CD14-positive monocyte (primary cell): Measurements from ENCODE around the gene SIM2. TPM values are rescaled to one million over a fixed set of nuclear protein-coding genes. Genes with fewer than 3 reads are reported as not detected.
A peak's percentile ranks its signal among the peaks of the same experiment; 100 is the strongest.

Experiments
- DNase-seq, 3 donors: peaks; one replicate each; pipeline ENCODE4 v3.0.0-alpha.2; 2011 to 2022
- H2AFZ ChIP-seq: 2 replicates; pipeline ENCODE4 v1.6.0; 2012; ENCODE audit warnings: mild to moderate bottlenecking, low read depth, low read length, inconsistent platforms; ENCODE audit not compliant: insufficient read depth, poor library complexity, severe bottlenecking
- H3K27ac ChIP-seq, 2 donors: 1 replicate in 1 of 2; 2 replicates in 1 of 2; pipeline ENCODE4 v1.5.1; 2012 to 2013; ENCODE audit warnings: low read length in 2 of 2, control low read depth in 1 of 2, inconsistent platforms in 1 of 2, low read depth in 1 of 2, mild to moderate bottlenecking in 1 of 2
- H3K27me3 ChIP-seq, 2 donors: one replicate each; pipeline versions ENCODE4 v1.6.0 to v1.6.1; 2011 to 2013; ENCODE audit warnings: low read length in 2 of 2; ENCODE audit not compliant: control insufficient read depth in 2 of 2, insufficient read depth in 2 of 2
- H3K36me3 ChIP-seq, 2 donors: replicated peaks in 1 of 2; 1 replicate in 1 of 2; 2 replicates in 1 of 2; pipeline versions ENCODE4 v1.5.1 to v1.6.1; 2012 to 2013; ENCODE audit warnings: low read length in 2 of 2, control low read depth in 1 of 2, inconsistent platforms in 1 of 2, mild to moderate bottlenecking in 1 of 2; ENCODE audit not compliant: insufficient read depth in 2 of 2, control insufficient read depth in 1 of 2
- H3K4me1 ChIP-seq, 2 donors: 1 replicate in 1 of 2; 2 replicates in 1 of 2; pipeline versions ENCODE4 v1.5.1 to v1.6.1; 2012 to 2013; ENCODE audit warnings: low read length in 2 of 2, control low read depth in 1 of 2, inconsistent platforms in 1 of 2, mild to moderate bottlenecking in 1 of 2, moderate library complexity in 1 of 2; ENCODE audit not compliant: insufficient read depth in 2 of 2, control insufficient read depth in 1 of 2
- H3K4me2 ChIP-seq: replicated peaks from 2 replicates; pipeline ENCODE3; 2012; ENCODE audit warnings: low read length, moderate library complexity, mild to moderate bottlenecking; ENCODE audit not compliant: poor library complexity, severe bottlenecking; ENCODE audit errors: extremely low read depth
- H3K4me3 ChIP-seq, 3 experiments: fragments of 200-600 bp in 1 of 3; sonication (generic) in 1 of 3; replicated peaks in 1 of 3; 1 replicate in 2 of 3; 2 replicates in 1 of 3; pipeline ENCODE4 v1.5.1; 2011 to 2013; ENCODE audit warnings: low read length in 3 of 3, mild to moderate bottlenecking in 3 of 3, control low read depth in 2 of 3, low read depth in 2 of 3, inconsistent platforms in 1 of 3, moderate library complexity in 1 of 3
- H3K79me2 ChIP-seq: 2 replicates; pipeline ENCODE4 v1.6.0; 2012; ENCODE audit warnings: mild to moderate bottlenecking, control low read depth, inconsistent platforms, low read length, moderate library complexity; ENCODE audit not compliant: insufficient read depth
- H3K9ac ChIP-seq: 2 replicates; pipeline ENCODE4 v1.6.0; 2017; ENCODE audit warnings: low read length, mild to moderate bottlenecking; ENCODE audit not compliant: insufficient read depth, poor library complexity, severe bottlenecking
- H3K9me3 ChIP-seq, 2 donors: replicated peaks in 1 of 2; 1 replicate in 1 of 2; 2 replicates in 1 of 2; pipeline versions ENCODE4 v1.5.1 to v1.6.1; 2012 to 2013; ENCODE audit warnings: low read length in 2 of 2, control low read depth in 1 of 2; ENCODE audit not compliant: control insufficient read depth in 1 of 2, insufficient read depth in 1 of 2
- H4K20me1 ChIP-seq: 2 replicates; pipeline ENCODE4 v1.6.0; 2012; ENCODE audit warnings: mild to moderate bottlenecking, low read length, control low read depth, moderate library complexity; ENCODE audit not compliant: insufficient read depth
- H3K27ac Mint-ChIP-seq, 7 donors: one replicate each; pipeline ENCODE4 v1.8.0; 2020; ENCODE audit warnings: mild to moderate bottlenecking in 7 of 7, mixed read lengths in 7 of 7, moderate library complexity in 6 of 7, inconsistent platforms in 2 of 7
- H3K27me3 Mint-ChIP-seq, 3 donors: one replicate each; pipeline ENCODE4 v1.8.0; 2021 to 2022; ENCODE audit warnings: low read depth in 3 of 3, mild to moderate bottlenecking in 3 of 3, mixed read lengths in 3 of 3, moderate library complexity in 3 of 3, inconsistent platforms in 1 of 3
- H3K36me3 Mint-ChIP-seq, 2 donors: one replicate each; pipeline ENCODE4 v1.8.0; 2020; ENCODE audit warnings: mixed read lengths in 2 of 2, inconsistent platforms in 1 of 2, mild to moderate bottlenecking in 1 of 2
- H3K4me1 Mint-ChIP-seq: one replicate; pipeline ENCODE4 v1.8.0; 2020; ENCODE audit warnings: mild to moderate bottlenecking, mixed read lengths
- H3K4me3 Mint-ChIP-seq, 2 donors: one replicate each; pipeline ENCODE4 v1.8.0; 2020; ENCODE audit warnings: mild to moderate bottlenecking in 2 of 2, mixed read lengths in 2 of 2, moderate library complexity in 1 of 2
- H3K9me3 Mint-ChIP-seq, 7 donors: one replicate each; pipeline ENCODE4 v1.8.0; 2020 to 2022; ENCODE audit warnings: mixed read lengths in 7 of 7, mild to moderate bottlenecking in 6 of 7, moderate library complexity in 6 of 7, inconsistent platforms in 2 of 7
- WGBS: methylation state at CpG from one replicate; pipeline ENCODE4 v1.1.5; 2013; ENCODE audit warnings: missing lambda C conversion rate; ENCODE audit not compliant: insufficient coverage; 5-methylcytosine and 5-hydroxymethylcytosine counted together
- intact Hi-C, 2 donors: fragments of 100-400 bp; cut with micrococcal nuclease; formaldehyde crosslinking; loops; one replicate each; pipeline versions ENCODE4 v1.15.0 to v1.15.1; 2023
- polyA plus RNA-seq, 3 donors: library from polyadenylated mRNA; depleted of rRNA in 1 of 3; unstranded in 2 of 3; stranded (reverse) in 1 of 3; fragments of 300-500 nt in 2 of 3; fragments of >200 nt in 1 of 3; fragmentation: Illumina TruSeq in 2 of 3; gene quantifications; 1 replicate in 2 of 3; 2 replicates in 1 of 3; pipeline ENCODE4 v1.2.3, GENCODE V29; 2012 to 2021
- TF ChIP-seq, protein P1 (sequence below): fragments of 200-600 bp; IDR thresholded peaks from one replicate; pipeline ENCODE4 v1.8.0; 2022; ENCODE audit warnings: antibody characterized with exemption, mild to moderate bottlenecking

Gene SIM2
- polyA plus RNA-seq, 3 donors = not detected

DNA sequence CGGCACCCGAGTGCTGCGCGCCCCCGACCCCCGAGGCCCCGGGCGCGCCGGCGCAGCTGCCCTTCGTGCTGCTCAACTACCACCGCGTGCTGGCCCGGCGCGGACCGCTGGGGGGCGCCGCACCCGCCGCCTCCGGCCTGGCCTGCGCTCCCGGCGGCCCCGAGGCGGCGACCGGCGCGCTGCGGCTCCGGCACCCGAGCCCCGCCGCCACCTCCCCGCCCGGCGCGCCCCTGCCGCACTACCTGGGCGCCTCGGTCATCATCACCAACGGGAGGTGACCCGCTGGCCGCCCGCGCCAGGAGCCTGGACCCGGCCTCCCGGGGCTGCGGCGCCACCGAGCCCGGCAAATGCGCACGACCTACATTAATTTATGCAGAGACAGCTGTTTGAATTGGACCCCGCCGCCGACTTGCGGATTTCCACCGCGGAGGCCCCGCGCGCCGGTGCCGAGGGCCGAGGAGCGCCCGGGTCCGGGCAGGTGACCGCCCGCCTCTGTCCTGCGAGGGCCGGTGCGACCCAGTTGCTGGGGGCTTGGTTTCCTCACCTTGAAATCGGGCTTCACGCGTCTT lies 49.0 kb downstream of the SIM2 start:
- Mint-ChIP-seq H3K4me1 (peaks cover 6% of the 10 kb centered on the region), H3K27me3 (peaks cover 58 to 69% (median 61%) of the 10 kb centered on the region in 3 donors), H3K36me3 (peaks cover 3 to 5% of the 10 kb centered on the region in 2 donors), H3K4me3 (peak overlapping the region in 1 of 2 donors; percentile 82), H3K9me3 (peaks cover 0 to 15% (median 5%) of the 10 kb centered on the region in 7 donors), H3K27ac (no peak overlapping the region)
- Histone ChIP-seq H3K27ac (no peak overlapping the region), H3K27me3 (peaks cover 28 to 50% of the 10 kb centered on the region in 2 donors), H3K4me1 (no peaks in the 10 kb centered on the region), H3K9ac (no peak overlapping the region), H3K9me3 (peaks cover 0 to 4% of the 10 kb centered on the region in 2 donors), H3K4me2 (no peak overlapping the region), H3K79me2 (no peaks in the 10 kb centered on the region), H3K4me3 (no peak overlapping the region), H3K36me3 (no peaks in the 10 kb centered on the region), H4K20me1 (no peaks in the 10 kb centered on the region), H2AFZ (no peak overlapping the region)
- TF ChIP-seq, protein P1, sequence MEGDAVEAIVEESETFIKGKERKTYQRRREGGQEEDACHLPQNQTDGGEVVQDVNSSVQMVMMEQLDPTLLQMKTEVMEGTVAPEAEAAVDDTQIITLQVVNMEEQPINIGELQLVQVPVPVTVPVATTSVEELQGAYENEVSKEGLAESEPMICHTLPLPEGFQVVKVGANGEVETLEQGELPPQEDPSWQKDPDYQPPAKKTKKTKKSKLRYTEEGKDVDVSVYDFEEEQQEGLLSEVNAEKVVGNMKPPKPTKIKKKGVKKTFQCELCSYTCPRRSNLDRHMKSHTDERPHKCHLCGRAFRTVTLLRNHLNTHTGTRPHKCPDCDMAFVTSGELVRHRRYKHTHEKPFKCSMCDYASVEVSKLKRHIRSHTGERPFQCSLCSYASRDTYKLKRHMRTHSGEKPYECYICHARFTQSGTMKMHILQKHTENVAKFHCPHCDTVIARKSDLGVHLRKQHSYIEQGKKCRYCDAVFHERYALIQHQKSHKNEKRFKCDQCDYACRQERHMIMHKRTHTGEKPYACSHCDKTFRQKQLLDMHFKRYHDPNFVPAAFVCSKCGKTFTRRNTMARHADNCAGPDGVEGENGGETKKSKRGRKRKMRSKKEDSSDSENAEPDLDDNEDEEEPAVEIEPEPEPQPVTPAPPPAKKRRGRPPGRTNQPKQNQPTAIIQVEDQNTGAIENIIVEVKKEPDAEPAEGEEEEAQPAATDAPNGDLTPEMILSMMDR = no peak
- DNase-seq = no peak
- intact Hi-C loops = no loop called here
- WGBS = 2% methylated on average over 80 of the region's 80 CpGs

DNA sequence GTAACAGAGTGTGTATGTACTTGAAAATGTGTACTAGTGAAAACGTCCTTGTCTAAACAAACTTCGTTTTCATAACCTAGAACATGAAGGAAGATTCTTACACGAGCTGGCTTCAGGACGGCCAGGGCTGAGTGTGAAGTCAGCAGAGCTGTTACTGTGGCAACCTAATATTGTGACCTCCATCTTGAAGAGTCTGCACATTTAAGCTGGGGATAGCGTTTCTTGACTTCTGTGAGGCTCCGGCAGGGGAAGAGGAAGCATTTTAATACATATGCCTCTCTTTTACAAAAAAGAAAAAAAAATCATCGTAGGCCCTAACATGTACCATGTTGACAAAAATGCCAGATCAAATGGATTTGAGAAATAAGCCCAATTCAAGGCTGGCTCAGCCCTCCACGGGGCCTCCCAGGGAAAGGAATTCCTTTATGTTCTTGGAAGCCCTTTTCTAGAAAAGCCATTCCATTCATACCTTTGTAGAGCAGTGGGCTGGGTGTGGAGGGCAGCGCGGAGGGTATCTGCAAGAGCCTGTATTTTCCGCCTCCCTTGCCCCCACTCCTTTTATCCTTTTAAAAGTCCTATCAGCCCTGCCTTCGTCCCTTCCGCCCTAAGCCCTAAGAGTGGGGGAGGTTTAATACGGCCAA lies 51.1 kb downstream of the SIM2 start:
- no peak overlapping the region for H3K27ac Mint-ChIP-seq
- Histone ChIP-seq H4K20me1 (no peaks in the 10 kb centered on the region), H3K4me1 (no peaks in the 10 kb centered on the region), H3K79me2 (no peaks in the 10 kb centered on the region), H3K4me2 (no peak overlapping the region), H3K36me3 (no peaks in the 10 kb centered on the region), H2AFZ (no peak overlapping the region), H3K9ac (no peak overlapping the region), H3K9me3 (peaks cover 0 to 4% of the 10 kb centered on the region in 2 donors), H3K27ac (no peak overlapping the region), H3K4me3 (no peak overlapping the region), H3K27me3 (peaks cover 28 to 47% of the 10 kb centered on the region in 2 donors)
- TF ChIP-seq, protein P1 = no peak
- peaks cover 0 to 12% (median 5%) of the 10 kb centered on the region in 7 donors for H3K9me3 Mint-ChIP-seq
- peaks cover 3 to 5% of the 10 kb centered on the region in 2 donors for H3K36me3 Mint-ChIP-seq
- intact Hi-C loops = no loop called here
- peaks cover 44 to 48% (median 44%) of the 10 kb centered on the region in 3 donors for H3K27me3 Mint-ChIP-seq
- peaks cover 6% of the 10 kb centered on the region for H3K4me1 Mint-ChIP-seq
- DNase-seq = no peak
- peak overlapping the region in 1 of 2 donors; percentile 56 for H3K4me3 Mint-ChIP-seq
- 96% methylated on average over 4 of the region's 14 CpGs for WGBS
